NCI-H526 treated with DMSO at 0.1 percent for 48 hours (cell line): Measurements from ENCODE around the gene IL17RB.

Experiments
- DNase-seq: peaks from one replicate; lab custom pipeline; 2025; lab: John Stamatoyannopoulos, UW

Gene IL17RB

DNA sequence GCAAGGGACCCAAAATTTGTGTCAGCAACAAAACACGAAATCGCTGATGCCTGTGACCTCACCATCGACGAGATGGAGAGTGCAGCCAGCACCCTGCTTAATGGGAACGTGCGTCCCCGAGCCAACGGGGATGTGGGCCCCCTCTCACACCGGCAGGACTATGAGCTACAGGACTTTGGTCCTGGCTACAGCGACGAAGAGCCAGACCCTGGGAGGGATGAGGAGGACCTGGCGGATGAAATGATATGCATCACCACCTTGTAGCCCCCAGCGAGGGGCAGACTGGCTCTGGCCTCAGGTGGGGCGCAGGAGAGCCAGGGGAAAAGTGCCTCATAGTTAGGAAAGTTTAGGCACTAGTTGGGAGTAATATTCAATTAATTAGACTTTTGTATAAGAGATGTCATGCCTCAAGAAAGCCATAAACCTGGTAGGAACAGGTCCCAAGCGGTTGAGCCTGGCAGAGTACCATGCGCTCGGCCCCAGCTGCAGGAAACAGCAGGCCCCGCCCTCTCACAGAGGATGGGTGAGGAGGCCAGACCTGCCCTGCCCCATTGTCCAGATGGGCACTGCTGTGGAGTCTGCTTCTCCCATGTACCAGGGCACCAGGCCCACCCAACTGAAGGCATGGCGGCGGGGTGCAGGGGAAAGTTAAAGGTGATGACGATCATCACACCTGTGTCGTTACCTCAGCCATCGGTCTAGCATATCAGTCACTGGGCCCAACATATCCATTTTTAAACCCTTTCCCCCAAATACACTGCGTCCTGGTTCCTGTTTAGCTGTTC, 35.0 kb upstream of the IL17RB start:
- no peak for DNase-seq

DNA sequence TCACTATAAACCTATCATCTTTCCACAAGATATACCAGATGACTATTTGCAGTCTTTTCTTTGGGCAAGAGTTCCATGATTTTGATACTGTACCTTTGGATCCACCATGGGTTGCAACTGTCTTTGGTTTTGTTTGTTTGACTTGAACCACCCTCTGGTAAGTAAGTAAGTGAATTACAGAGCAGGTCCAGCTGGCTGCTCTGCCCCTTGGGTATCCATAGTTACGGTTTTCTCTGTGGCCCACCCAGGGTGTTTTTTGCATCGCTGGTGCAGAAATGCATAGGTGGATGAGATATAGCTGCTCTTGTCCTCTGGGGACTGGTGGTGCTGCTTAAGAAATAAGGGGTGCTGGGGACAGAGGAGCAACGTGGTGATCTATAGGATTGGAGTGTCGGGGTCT, 33.9 kb upstream of the IL17RB start:
- DNase-seq = no peak

DNA sequence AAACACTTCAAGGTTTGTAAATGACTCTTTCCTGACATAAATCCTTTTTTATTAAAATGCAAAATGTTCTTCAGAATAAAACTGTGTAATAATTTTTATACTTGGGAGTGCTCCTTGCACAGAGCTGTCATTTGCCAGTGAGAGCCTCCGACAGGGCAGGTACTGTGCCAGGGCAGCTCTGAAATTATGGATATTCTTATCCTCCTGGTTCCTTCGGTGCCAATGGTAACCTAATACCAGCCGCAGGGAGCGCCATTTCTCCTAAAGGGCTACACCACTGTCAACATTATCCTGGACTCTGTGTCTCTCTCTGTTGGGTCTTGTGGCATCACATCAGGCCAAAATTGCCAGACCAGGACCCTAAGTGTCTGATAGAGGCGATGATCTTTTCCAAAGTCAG, 33.1 kb upstream of the IL17RB start:
- no peak for DNase-seq

DNA sequence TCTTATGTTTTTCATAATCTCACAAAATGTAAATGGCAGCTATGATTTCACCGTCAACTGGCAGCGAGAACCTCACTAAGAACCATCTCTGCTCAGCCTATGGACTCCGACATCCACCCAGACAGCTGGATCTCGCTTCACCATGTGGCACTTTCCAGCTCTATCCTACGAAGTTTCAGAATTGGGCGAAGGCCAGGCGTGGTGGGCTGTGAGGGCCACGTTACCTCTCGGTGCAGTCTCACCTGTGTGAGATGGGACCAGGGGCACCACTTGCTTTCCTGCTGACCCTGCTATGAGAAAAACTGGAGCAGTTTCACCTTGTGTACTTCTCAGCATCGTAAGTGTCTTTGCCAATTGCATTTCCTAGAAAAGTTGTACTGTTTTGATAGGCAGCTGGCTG, 32.5 kb upstream of the IL17RB start:
- DNase-seq = no peak

DNA sequence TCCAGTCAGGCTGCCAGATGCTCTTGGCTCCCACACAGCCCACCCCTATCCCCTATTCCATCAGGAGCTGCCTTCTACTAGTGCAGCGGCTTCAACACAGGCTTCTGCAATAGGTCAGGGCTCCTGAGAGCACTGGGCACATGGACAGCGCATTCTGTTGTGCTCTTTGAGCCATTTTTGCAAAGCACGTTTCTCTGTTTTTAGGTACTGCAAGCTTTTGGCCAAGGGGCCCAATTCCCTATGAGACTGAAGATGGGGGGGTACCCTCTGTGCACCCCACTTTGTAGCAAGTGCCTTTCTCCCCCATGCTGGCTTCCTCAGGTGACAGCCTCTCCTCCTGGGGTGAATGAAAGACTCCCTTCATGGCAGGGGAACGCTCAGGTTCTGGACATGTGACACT, 31.3 kb upstream of the IL17RB start:
- no peak for DNase-seq

DNA sequence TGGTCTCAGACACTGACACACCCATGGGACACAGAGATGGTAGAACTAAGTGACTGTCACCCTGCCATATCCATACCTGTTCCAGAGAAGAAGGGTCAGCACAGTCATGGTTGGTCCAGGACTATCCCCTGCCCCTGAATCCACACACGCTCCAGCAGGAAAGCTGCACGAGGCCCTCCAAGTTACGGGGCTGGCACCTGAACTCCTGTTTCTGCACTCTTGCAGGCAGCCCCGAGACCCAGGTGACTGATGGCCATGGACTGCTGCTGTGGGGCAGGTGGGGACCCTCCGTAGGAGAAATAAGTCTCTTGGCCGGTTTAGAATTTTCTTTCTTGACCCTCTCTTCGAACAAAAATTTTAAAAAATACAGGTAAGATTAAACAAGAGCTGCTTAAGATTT, 30.7 kb upstream of the IL17RB start:
- DNase-seq = no peak

DNA sequence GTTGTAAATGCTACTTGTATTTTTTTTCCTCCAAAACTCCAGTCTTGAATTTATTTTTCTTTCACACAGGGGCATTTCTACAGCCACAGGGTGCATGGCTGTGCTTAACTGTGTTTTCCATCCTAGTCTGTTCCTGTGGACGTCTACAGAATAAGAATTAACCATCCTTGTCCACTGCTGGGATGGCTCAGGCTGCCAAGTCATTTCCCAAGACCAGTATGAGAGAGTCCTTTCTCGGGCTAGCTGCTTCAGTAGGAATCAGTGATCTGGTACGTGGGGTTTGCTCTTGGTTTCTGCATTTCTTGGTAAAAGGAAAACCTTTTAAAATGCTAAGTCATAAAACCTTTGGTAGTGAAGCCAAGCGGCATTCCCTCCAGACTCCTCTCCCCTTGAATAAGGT, 29.9 kb upstream of the IL17RB start:
- no peak for DNase-seq

DNA sequence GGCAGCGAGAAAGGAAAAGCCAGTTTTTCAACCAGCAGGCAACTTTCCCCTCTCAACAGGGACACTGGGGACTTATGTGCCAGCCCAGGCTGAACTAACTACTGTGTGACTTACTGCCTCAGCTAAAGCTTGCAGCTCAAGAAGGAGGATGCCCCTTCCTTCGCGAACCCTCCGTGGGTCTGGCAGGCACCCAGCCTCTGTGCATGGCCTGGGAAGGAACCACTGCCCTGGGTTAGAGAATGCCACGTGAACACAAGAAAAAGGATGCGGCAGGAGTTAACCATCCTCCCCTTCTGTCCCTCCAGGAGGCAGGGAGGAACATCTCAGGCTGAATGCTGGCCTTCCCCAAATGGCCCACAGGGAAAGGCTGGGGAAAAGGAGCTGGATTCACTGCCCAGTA, 29.2 kb upstream of the IL17RB start:
- DNase-seq = no peak

DNA sequence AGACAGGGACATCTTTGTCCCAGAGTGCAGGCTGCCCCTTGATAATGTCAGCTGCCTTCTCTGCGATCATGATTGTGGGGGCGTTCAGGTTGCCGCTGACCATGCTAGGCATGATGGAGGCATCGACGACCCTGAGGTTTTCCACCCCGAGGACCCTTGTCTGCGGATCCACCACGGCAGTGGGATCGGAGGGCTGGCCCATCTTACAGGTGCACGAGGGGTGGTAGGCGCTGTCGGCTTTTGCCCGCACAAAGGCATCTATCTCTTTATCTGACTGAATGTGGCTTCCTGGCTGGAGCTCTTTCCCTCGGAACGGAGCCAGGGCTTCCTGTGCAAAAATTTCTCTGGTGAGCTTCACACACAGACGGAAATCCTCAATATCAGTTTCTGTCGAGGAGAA, 28.6 kb upstream of the IL17RB start:
- no peak for DNase-seq

DNA sequence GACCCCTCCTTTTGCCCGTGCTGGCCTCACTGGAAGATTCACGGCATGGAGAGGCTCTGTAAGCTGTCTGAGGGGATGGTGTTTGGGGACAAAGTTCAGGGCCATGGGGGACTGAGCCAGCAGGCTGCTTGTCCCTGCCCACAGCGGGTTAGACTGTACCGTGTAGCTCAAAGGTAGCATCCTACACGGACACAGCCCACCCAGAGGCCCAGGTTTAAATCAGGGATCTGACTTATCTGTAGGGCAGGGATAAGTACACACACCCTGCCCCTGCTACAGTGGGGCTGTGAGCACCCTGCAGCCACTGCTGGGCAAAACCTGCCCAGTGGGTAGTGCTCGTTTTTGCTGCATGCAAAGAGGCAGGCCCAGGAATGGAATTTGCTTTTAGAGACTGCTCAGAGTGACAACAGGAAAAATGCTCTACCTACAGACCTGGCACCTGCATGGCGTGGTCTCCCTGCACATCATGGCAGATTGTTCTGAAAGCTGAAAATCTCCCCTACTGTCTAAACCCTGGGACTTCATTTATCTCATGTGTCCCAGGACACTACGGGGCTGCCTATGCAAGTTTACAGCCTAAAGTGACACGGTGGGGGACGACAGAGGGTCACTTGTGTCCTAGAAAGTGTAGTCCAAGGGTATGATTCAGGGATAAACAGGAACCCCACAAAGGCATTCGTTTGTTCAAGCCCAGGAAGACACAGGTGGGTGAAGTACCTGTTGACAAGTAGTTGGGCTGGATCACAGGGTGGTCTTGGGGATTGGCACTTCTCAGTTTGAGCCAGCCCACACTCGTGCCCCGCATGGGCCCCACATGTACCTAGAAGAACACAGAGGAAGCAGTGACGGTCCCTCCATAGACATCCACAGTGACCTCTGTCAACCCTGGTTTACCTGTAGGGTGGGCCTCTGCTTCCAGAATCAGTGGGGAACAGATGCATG, 27.9 kb upstream of the IL17RB start:
- no peak for DNase-seq

DNA sequence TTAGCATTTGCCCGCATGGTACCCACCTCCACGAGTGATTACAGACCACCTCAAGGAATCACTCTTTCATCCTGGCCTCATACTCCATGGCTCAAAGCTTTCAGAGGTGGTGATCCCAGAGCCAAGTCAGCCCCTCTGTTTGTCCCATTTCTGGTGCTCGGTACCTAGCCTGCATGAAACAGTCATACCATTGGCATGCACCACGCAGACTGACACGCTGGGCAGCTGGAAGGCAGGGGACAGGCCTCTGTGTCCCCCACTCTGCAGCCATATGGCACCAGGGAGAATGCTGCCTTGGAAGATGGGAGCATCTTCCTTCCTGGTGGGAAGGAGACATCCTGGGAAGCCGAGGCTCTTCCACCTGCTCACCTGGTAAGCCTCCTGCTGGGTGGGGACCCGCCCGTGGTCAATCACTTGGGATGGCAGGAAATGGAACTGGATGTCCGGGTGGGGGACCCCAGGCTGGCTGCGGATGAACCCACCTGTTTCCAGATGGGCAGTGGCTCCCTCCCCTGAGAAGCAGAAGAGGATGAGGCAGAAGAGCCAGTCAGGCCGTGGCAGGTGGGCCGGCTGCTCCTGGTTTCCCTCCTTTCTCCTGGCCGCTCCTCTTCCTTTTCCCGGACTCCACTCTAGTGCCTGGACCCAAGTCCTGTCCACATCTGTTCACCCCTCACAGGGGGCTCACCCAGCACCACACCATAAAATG, 27.1 kb upstream of the IL17RB start:
- no peak for DNase-seq

DNA sequence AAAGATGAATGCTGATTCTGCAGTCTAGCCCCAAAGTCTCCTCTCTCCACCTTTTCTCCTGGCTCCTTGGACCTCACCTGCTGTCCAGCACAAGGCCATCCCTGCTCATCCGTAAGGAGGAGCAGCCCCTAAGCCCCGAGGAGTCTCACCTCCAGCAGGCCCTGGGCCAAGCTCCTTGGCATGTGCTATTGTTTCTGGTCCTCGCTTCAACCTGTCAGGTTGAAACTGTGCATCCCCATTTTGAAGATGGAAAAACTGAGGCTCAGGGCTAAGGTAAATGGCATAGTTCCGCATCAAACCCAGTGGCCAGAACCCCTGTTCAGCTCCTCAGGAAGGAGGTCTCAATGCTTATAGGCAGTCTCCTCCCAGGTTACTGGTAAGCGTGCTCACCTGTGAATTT, 26.3 kb upstream of the IL17RB start:
- DNase-seq = no peak

DNA sequence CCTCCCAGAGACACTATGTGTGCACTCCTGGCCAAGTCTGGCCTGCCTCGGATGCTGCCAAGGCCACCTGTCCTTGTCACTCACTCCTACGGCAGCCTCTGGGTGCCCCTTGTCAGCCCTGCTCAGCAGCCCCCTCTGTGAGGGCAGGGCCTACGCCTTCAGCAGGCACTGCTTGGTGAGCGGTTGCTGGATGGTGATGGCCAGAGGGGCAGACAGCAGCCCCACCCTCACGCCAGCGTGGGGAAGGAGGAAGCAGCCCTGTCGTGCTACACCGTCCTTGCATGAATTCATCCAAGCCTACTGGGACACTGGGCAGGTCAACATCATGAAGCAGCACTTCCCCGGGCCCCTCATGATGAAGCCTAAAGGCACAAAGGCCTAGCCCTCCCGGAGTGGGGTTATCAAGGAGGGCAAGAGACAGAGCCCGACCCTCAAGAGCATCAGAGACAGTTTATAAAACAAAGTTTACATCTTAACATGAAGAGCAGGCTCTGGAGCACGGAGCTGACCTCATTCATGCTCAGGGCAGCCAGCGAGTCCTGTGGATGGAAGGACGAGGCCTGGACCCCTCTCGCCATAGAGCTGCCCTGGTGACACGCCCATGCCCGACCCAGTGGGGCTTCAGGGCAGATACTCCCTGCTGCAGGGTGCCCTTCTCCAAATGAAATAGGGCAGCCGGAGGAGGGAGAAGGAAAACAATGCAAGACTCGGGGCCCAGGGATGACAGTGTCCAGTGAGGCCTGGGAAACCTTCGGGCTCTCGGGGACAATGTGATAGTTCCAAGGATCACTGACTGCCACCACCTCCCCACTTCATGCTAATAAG, 25.4 kb upstream of the IL17RB start:
- DNase-seq = no peak

DNA sequence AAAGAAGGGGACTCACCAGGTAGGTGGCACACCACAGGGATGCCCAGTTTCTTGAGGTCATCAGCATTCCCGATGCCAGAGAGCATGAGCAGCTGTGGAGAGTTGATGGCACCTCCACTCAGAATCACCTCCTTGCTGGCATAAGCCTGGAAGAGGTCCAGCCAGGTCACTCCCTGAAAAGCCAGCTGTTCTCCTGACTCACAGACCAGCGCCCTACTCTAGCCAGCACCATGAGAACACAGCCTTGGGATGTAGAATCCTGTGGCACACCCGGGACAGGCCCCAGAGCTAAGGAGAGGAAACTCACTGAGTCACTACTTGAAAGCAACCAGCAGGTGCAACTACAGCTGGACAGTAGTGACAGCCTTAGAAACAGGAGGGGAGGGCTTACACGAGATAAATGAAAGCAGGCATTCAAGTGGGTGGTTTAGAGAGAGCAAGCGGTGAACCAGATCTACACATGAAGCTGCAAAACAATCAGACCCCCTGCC, 24.7 kb upstream of the IL17RB start:
- DNase-seq = no peak

DNA sequence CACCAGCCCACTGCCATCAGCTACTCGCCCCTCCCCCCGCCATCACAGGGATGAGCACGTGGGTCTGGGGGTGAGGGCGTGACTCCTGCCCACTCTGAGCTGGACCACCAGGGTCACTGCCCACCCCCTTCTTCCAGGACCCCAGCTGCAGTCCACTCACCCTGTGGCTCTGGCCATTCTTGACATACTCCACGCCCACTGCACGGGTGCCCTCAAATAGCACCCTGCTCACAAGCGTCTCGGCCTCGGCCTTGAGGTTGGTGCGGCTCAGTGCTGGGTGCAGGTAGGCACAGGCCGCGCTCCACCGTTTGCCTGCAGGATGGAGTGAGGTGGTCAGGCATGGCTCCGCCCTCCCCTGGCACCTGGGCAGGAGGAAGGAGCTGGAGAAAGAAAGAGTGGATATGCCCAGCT, 24.0 kb upstream of the IL17RB start:
- no peak for DNase-seq

DNA sequence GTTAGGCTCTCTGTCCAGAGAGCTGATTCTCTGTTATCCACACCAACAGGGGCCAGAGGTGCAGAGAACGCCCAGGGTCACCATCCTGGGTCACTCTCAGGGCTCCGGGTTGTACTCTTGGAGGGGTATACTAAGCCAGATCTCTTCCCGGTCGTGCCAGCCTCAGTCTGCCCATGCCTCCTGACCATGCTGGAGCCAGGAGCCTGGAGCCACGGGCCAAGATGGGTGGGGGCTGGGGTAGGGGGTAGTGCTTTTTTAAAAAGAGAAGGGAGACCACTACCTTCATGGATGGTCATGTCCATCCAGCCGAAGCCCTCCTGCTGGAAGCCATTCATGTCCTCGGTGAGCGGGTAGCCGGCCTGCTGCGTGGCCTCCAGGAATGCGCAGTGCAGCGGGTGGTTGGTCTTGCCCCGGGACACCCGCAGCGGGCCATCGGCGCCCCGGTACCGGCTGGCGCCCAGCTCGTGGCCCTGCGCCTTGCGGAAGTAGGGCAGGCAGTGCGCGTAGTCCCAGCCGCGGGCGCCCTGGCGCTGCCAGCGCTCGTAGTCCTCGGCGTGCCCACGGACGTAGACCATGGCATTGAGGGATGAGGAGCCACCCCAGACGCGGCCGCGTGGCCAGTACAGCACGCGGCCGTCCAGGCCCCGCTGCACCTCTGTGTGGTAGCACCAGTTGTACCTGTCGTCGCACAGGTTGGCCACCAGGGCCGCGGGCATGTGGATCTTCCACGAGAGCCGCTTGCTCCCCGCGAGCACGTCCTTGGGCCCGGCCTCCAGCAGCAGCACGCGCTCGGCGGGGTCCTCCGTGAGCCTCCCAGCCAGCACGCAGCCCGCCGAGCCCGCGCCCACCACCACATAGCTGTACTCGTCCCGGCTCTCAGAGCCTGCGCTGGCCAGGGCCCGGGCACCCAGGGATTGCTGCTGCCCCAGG, 23.1 kb upstream of the IL17RB start:
- DNase-seq = no peak

DNA sequence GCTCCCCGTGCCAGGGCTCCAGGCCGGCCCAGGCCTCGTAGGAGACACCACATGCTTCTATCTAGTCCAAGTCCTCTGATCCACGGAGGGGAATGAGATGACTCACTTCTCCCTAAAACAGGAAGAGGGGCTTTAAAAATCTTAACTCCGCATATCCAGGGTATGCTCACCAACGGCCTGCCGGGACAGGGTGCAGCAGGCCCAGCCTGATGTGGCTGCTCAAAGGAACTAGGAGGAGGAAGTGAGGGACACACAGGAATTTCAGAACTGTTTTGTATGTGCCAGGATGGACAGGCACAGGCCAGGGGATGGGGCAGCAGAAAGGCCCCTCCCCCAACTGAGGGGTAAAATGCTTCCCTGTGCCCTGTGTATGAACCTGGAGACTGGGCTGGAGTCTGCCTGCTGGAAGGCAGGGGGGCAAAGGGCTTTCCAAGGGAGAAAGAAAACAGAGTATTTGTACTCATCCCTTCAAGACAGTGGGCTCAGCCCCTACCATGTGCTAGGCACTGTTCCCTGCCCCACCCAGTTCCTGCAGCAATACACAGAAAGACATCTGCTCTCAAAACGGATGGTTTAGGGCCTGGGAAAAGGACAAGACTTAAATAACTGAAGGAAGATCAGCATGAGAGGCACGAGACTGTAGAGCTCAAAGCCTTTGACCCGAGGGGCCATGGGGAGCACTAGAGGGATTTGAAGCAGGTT, 22.3 kb upstream of the IL17RB start:
- no peak for DNase-seq

DNA sequence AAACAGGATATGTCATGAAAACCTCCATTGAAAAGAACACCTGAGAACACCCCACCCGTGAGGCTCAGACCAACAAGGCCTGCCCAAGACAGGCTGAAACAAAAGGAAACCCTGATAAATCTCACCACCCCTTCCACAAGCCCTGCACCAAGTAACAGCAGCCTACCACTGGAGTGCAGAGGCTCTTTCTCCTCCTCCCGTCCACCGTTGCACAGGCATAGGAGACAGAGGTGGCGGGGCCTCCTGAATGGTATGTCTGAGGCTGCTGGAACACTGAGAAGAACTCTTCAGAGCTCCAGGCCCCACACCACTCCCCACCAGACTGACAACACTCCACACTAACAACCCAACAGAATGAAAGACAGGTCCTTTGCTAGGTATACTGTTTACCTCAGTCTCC, 21.6 kb upstream of the IL17RB start:
- no peak for DNase-seq

DNA sequence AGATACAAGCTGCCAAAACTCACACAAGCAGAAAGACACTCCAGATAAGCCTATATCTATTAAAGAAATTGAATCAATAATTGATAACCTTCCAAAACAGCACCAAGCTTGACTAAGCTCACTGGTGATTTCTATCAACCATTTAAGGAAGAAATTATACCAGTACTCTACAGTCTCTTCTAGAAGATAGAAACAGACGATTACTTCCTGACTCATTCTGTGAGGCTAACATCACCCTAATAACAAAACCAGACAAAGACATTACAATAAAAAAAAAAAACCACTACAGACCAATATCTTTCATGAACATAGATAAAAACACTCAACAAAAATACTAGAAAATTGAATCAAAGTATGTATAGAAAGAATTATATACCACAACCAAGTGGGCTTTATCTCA, 20.3 kb upstream of the IL17RB start:
- no peak for DNase-seq

DNA sequence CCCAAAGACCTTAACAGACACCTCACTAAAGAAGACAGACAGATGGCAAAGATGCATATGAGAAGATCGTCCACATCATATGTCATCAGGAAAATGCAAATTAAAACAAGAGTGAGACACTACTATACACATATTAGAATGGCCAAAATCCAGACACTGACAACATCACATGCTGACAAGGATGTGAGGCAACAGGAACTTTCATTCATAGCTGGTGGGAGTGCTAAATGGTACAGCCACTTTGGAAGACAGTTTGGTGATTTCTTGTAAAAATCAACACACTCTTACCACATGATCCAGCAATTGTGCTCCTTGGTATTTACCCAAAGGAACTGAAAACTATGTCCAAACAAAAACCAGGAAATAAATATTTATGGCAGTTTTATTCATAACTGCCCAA, 17.8 kb upstream of the IL17RB start:
- DNase-seq = no peak
